Neural progenitor cell (in vitro differentiated cells): ENCODE data around the gene PBX2.

Experiments used
- EZH2 ChIP-seq: fragments of 200-600 bp; sonication (generic); IDR thresholded peaks from 2 replicates; pipeline ENCODE4 v1.6.1; 2017; ENCODE audit warnings: antibody characterized with exemption, mild to moderate bottlenecking, moderate library complexity
- TF ChIP-seq, protein P1 (sequence below): fragments of 200-600 bp; sonication (generic); IDR thresholded peaks from 2 replicates; pipeline ENCODE4 v1.5.1; 2017; ENCODE audit warnings: antibody characterized with exemption, mild to moderate bottlenecking

DNA sequence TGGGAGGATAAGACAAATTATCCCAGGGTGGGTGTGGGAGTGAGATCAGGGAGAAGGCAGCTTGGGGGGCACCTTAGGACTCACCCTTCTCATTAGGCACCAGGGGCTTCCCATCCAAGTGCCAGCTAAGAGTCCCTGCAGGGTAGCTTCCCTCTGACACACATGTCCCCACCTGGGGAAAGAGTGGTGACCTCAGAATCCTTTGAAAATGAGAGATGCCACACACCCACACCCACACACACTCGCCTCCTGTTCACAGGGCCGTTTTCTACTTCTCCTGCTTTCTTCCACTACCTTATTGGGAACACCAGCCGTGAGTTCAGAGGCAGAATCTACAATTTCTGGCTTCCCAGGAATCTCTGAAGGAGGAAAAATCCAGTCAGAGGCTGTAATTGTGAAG is 7.0 kb downstream of the PBX2 start:
- TF ChIP-seq, protein P1, sequence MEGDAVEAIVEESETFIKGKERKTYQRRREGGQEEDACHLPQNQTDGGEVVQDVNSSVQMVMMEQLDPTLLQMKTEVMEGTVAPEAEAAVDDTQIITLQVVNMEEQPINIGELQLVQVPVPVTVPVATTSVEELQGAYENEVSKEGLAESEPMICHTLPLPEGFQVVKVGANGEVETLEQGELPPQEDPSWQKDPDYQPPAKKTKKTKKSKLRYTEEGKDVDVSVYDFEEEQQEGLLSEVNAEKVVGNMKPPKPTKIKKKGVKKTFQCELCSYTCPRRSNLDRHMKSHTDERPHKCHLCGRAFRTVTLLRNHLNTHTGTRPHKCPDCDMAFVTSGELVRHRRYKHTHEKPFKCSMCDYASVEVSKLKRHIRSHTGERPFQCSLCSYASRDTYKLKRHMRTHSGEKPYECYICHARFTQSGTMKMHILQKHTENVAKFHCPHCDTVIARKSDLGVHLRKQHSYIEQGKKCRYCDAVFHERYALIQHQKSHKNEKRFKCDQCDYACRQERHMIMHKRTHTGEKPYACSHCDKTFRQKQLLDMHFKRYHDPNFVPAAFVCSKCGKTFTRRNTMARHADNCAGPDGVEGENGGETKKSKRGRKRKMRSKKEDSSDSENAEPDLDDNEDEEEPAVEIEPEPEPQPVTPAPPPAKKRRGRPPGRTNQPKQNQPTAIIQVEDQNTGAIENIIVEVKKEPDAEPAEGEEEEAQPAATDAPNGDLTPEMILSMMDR = no peak
- TF ChIP-seq EZH2 = no peak
